Spleen (tissue), 7 donors: Measurements from ENCODE around the gene PPFIA2.

ENCODE experiments used
- CTCF ChIP-seq, 11 experiments: fragments of 200-600 bp in 7 of 11; fragments of 450-650 bp in 4 of 11; sonication (generic) in 4 of 11; IDR thresholded peaks in 8 of 11; conservative IDR thresholded peaks in 3 of 11; 1 replicate in 7 of 11; 2 replicates in 4 of 11; pipeline versions ENCODE4 v1.4.0 to v1.8.0; 2016 to 2021; ENCODE audit warnings: antibody characterized with exemption in 11 of 11, inconsistent platforms in 4 of 11, mild to moderate bottlenecking in 1 of 11
- POLR2AphosphoS5 ChIP-seq, 3 donors: sonication (generic); formaldehyde crosslinking; IDR thresholded peaks; one replicate each; pipeline ENCODE4 v1.5.1; 2017; ENCODE audit warnings: antibody characterized with exemption in 3 of 3
- donor health status: DM: no; HTN: no; CAD: no; lungs with moderate emphysema.
- donor health status: DM: no; HTN: no; CAD: no.
- donor health status: DM: no; HTN: no; CAD: no.

GRCh38 chr12:81546811-81547210 lies 212.3 kb downstream of the PPFIA2 start:
- TF ChIP-seq CTCF (IDR thresholded peaks at IDR 0.05 in 8 of 11, conservative IDR thresholded peaks at IDR 0.05 in 3 of 11) (no peak), POLR2AphosphoS5 (IDR thresholded peaks at IDR 0.05) (no peak)
